Body of pancreas (tissue), 4 donors: ENCODE data around the gene TATDN3. TPM values are rescaled to one million over a fixed set of nuclear protein-coding genes. Genes with fewer than 3 reads are reported as not detected.

Experiments used
- ATAC-seq: fragments of 150-250 bp; one replicate; pipeline ENCODE4 v1.9.1; 2016
- DNase-seq, 4 donors: peaks; one replicate each; pipeline ENCODE4 v3.0.0-alpha.2; 2019
- H3K27ac ChIP-seq, 4 donors: fragments of 200-600 bp; sonication (generic); 1 replicate in 3 of 4; 2 replicates in 1 of 4; pipeline versions ENCODE4 v1.5.1 to v1.6.1; 2016 to 2019; ENCODE audit warnings: mild to moderate bottlenecking in 1 of 4, mixed read lengths in 1 of 4, moderate library complexity in 1 of 4
- H3K27me3 ChIP-seq, 2 donors: fragments of 200-600 bp; sonication (generic); one replicate each; pipeline ENCODE4 v1.6.0; 2016; ENCODE audit warnings: mild to moderate bottlenecking in 1 of 2
- H3K36me3 ChIP-seq, 2 donors: fragments of 200-600 bp; sonication (generic); replicated peaks in 1 of 2; 2 replicates each; pipeline ENCODE4 v1.5.1; 2016; ENCODE audit warnings: low read depth in 2 of 2; ENCODE audit not compliant: insufficient read depth in 1 of 2
- H3K4me1 ChIP-seq: fragments of 200-600 bp; sonication (generic); one replicate; pipeline ENCODE4 v1.6.0; 2016
- H3K4me3 ChIP-seq, 2 donors: fragments of 200-600 bp; sonication (generic); 1 replicate in 1 of 2; 2 replicates in 1 of 2; pipeline ENCODE4 v1.5.1; 2016 to 2019
- H3K9me3 ChIP-seq, 3 donors: fragments of 200-600 bp; sonication (generic); 1 replicate in 2 of 3; 2 replicates in 1 of 3; pipeline ENCODE4 v1.5.1; 2016
- CTCF ChIP-seq, 7 experiments: fragments of 450-650 bp in 4 of 7; fragments of 200-600 bp in 3 of 7; sonication (generic) in 3 of 7; IDR thresholded peaks; one replicate each; pipeline ENCODE4 v1.5.1; 2016 to 2019; ENCODE audit warnings: antibody characterized with exemption in 7 of 7
- POLR2A ChIP-seq, 3 donors: fragments of 450-650 bp; IDR thresholded peaks; one replicate each; pipeline ENCODE4 v1.6.1; 2016; ENCODE audit warnings: antibody characterized with exemption in 3 of 3, mild to moderate bottlenecking in 2 of 3
- WGBS, 2 donors: methylation state at CpG; one replicate each; pipeline ENCODE4 v1.1.5; 2017; 5-methylcytosine and 5-hydroxymethylcytosine counted together
- intact Hi-C: fragments of 100-400 bp; cut with DNase I; formaldehyde crosslinking; loops from one replicate; pipeline ENCODE4 v1.15.1; 2023
- total RNA-seq, 2 donors: library from RNA; depleted of rRNA; stranded (reverse); fragments of >200 nt; gene quantifications; one replicate each; pipeline ENCODE4 v1.1.0, GENCODE V29; 2016

Gene TATDN3
- total RNA-seq, 2 donors from 2014 or later = 6.3 to 10.6 TPM

- H3K27ac ChIP-seq = peak overlapping the region; percentile 72 to 90 (median 87)
- intact Hi-C loops = no loop called here
- no peak for ATAC-seq
- H3K27me3 ChIP-seq = no peaks in the 10 kb centered on the region
- TF ChIP-seq CTCF (IDR thresholded peaks at IDR 0.05) (no peak), POLR2A (IDR thresholded peaks at IDR 0.05) (no peak)
- peaks cover 14% of the 10 kb centered on the region for H3K4me1 ChIP-seq
- 15 to 19% methylated on average over 16 of the region's 16 CpGs for WGBS, 2 donors
- H3K4me3 ChIP-seq = peak overlapping the region; percentile 12 to 83
- H3K36me3 ChIP-seq = peaks cover 0 to 6% of the 10 kb centered on the region in 2 donors
- DNase-seq = no peak
- no peaks in the 10 kb centered on the region for H3K9me3 ChIP-seq
Observed at GRCh38 chr1:212792396-212792908, 758 bp downstream of the TATDN3 start.

- 39 to 52% methylated on average over 1 of the region's 1 CpG for WGBS, 2 donors
- Histone ChIP-seq H3K27me3 (no peaks in the 10 kb centered on the region), H3K27ac (peak overlapping the region in 1 of 4 donors; percentile 50), H3K9me3 (no peaks in the 10 kb centered on the region), H3K4me1 (peaks cover 14% of the 10 kb centered on the region), H3K4me3 (no peak overlapping the region), H3K36me3 (peaks cover 0 to 6% of the 10 kb centered on the region in 2 donors)
- DNase-seq (peak in 1 of 4 donors; percentile 17), ATAC-seq (no peak)
- TF ChIP-seq CTCF (IDR thresholded peaks at IDR 0.05) (no peak), POLR2A (IDR thresholded peaks at IDR 0.05) (peak in 1 of 3 donors; percentile 12)
- intact Hi-C loops = no loop called here
Observed at GRCh38 chr1:212794561-212795014, 2.9 kb downstream of the TATDN3 start.

- WGBS, 2 donors = 89 to 90% methylated on average over 3 of the region's 3 CpGs
- DNase-seq (no peak), ATAC-seq (no peak)
- no peak overlapping the region for H3K27ac ChIP-seq
- peaks cover 3% of the 10 kb centered on the region for H3K4me1 ChIP-seq
- intact Hi-C loops = no loop called here
- no peak overlapping the region for H3K4me3 ChIP-seq
- H3K9me3 ChIP-seq = no peaks in the 10 kb centered on the region
- H3K27me3 ChIP-seq = no peaks in the 10 kb centered on the region
- peaks cover 0 to 12% of the 10 kb centered on the region in 2 donors for H3K36me3 ChIP-seq
- TF ChIP-seq CTCF (IDR thresholded peaks at IDR 0.05) (no peak), POLR2A (IDR thresholded peaks at IDR 0.05) (no peak)
Observed at GRCh38 chr1:212797681-212798080, 6.0 kb downstream of the TATDN3 start.

GRCh38 chr1:212805767-212806166, 14.1 kb downstream of the TATDN3 start:
- Histone ChIP-seq H3K27ac (no peak overlapping the region), H3K4me1 (no peaks in the 10 kb centered on the region), H3K27me3 (no peaks in the 10 kb centered on the region), H3K4me3 (no peak overlapping the region), H3K36me3 (peaks cover 0 to 8% of the 10 kb centered on the region in 2 donors), H3K9me3 (no peaks in the 10 kb centered on the region)
- no peak for ATAC-seq
- DNase-seq = no peak
- TF ChIP-seq CTCF (IDR thresholded peaks at IDR 0.05) (no peak), POLR2A (IDR thresholded peaks at IDR 0.05) (no peak)
- intact Hi-C loops = no loop called here
- 80 to 85% methylated on average over 3 of the region's 3 CpGs for WGBS, 2 donors
